Spleen (tissue), 11 donors: Measurements from ENCODE around the gene APBA3. TPM values are rescaled to one million over a fixed set of nuclear protein-coding genes. Genes with fewer than 3 reads are reported as not detected.

Experiments
- DNase-seq: peaks from one replicate; pipeline ENCODE4 v3.0.0-alpha.2; 2020
- H3K27ac ChIP-seq, 8 donors: fragments of 200-600 bp; sonication (generic) in 7 of 8; 1 replicate in 4 of 8; 2 replicates in 4 of 8; pipeline versions ENCODE4 v1.5.0 to v1.8.0; 2016 to 2021; ENCODE audit warnings: inconsistent platforms in 4 of 8, mild to moderate bottlenecking in 4 of 8, moderate library complexity in 1 of 8
- H3K27me3 ChIP-seq, 7 donors: fragments of 200-600 bp; sonication (generic) in 6 of 7; replicated peaks in 1 of 7; 1 replicate in 4 of 7; 2 replicates in 3 of 7; pipeline versions ENCODE4 v1.5.0 to v1.8.0; 2016 to 2021; ENCODE audit warnings: inconsistent platforms in 3 of 7, mild to moderate bottlenecking in 1 of 7
- H3K36me3 ChIP-seq, 6 donors: fragments of 200-600 bp; sonication (generic) in 5 of 6; 1 replicate in 4 of 6; 2 replicates in 2 of 6; pipeline versions ENCODE4 v1.5.0 to v1.8.0; 2016 to 2021; ENCODE audit warnings: inconsistent platforms in 2 of 6
- H3K4me1 ChIP-seq, 6 donors: fragments of 200-600 bp; sonication (generic) in 5 of 6; 1 replicate in 3 of 6; 2 replicates in 3 of 6; pipeline versions ENCODE4 v1.5.0 to v1.8.0; 2016 to 2021; ENCODE audit warnings: inconsistent platforms in 3 of 6
- H3K4me3 ChIP-seq, 8 donors: fragments of 200-600 bp; sonication (generic) in 7 of 8; 1 replicate in 4 of 8; 2 replicates in 4 of 8; pipeline versions ENCODE4 v1.5.0 to v1.8.0; 2016 to 2021; ENCODE audit warnings: inconsistent platforms in 4 of 8, mild to moderate bottlenecking in 4 of 8, moderate library complexity in 2 of 8
- H3K9me3 ChIP-seq, 8 donors: fragments of 200-600 bp; sonication (generic) in 7 of 8; 1 replicate in 4 of 8; 2 replicates in 4 of 8; pipeline versions ENCODE4 v1.5.0 to v1.8.0; 2016 to 2021; ENCODE audit warnings: inconsistent platforms in 4 of 8
- POLR2A ChIP-seq, 3 donors: fragments of 450-650 bp; IDR thresholded peaks; one replicate each; pipeline ENCODE4 v1.5.1; 2017; ENCODE audit warnings: antibody characterized with exemption in 3 of 3, mild to moderate bottlenecking in 1 of 3
- POLR2AphosphoS5 ChIP-seq, 3 donors: sonication (generic); formaldehyde crosslinking; IDR thresholded peaks; one replicate each; pipeline ENCODE4 v1.5.1; 2017; ENCODE audit warnings: antibody characterized with exemption in 3 of 3
- WGBS, 5 donors: extraction: QIAGEN DNeasy Blood & Tissue Kit in 3 of 5; methylation state at CpG; one replicate each; pipeline versions ENCODE4 v1.1.5 to v1.1.7; 2013 to 2018; 5-methylcytosine and 5-hydroxymethylcytosine counted together
- intact Hi-C: fragments of 100-400 bp; cut with DNase I; formaldehyde crosslinking; loops from one replicate; pipeline ENCODE4 v1.15.0; 2023; ENCODE audit warnings: low total_unique reads
- polyA plus RNA-seq, 3 donors: library from polyadenylated mRNA; stranded (reverse); fragments of 200-250 nt; gene quantifications; one replicate each; pipeline ENCODE4 v1.2.1, GENCODE V29; 2013
- total RNA-seq, 7 donors: library from RNA; depleted of rRNA in 3 of 7; stranded (reverse); fragments of >200 nt in 3 of 7; fragmentation: NEBNext Ultra II Directional in 4 of 7; extraction: Animal tissue kit (Norgen Biotek cat#: 25700) in 4 of 7; gene quantifications; one replicate each; pipeline versions ENCODE4 v1.1.0 to v1.2.1, GENCODE V29; 2016 to 2021
- TF ChIP-seq, protein P1 (sequence below), 11 experiments: fragments of 200-600 bp in 7 of 11; fragments of 450-650 bp in 4 of 11; sonication (generic) in 4 of 11; IDR thresholded peaks in 8 of 11; conservative IDR thresholded peaks in 3 of 11; 1 replicate in 7 of 11; 2 replicates in 4 of 11; pipeline versions ENCODE4 v1.4.0 to v1.8.0; 2016 to 2021; ENCODE audit warnings: antibody characterized with exemption in 11 of 11, inconsistent platforms in 4 of 11, mild to moderate bottlenecking in 1 of 11
- donor health status: healthy with polysubstance abuse.
- donor health status: DM: no; HTN: no; CAD: no; lungs with moderate emphysema.
- donor health status: DM: no; HTN: no; CAD: no.
- donor health status: Bipolar disorder and iron deficiency.
- donor health status: healthy.
- donor health status: DM: no; HTN: no; CAD: no.
- donor health status: DM: yes; HTN: yes; CAD: no.

Gene APBA3
- total and polyA plus RNA-seq, 10 donors: 17.1 to 37.1 (median 31.9) TPM

GRCh38 chr19:3748965-3749364 lies 12.5 kb downstream of the APBA3 start:
- 87 to 91% (median 88%) methylated on average over 8 of the region's 8 CpGs for WGBS, 5 donors
- Histone ChIP-seq H3K36me3 (peaks cover 3 to 51% (median 47%) of the 10 kb centered on the region in 6 donors), H3K27ac (no peak overlapping the region), H3K4me1 (no peaks in the 10 kb centered on the region), H3K9me3 (peaks cover 0 to 4% (median 0%) of the 10 kb centered on the region in 8 donors), H3K27me3 (peaks cover 0 to 8% (median 0%) of the 10 kb centered on the region in 7 donors), H3K4me3 (no peak overlapping the region)
- no peak for TF ChIP-seq POLR2AphosphoS5 (IDR thresholded peaks at IDR 0.05)
- TF ChIP-seq, protein P1, sequence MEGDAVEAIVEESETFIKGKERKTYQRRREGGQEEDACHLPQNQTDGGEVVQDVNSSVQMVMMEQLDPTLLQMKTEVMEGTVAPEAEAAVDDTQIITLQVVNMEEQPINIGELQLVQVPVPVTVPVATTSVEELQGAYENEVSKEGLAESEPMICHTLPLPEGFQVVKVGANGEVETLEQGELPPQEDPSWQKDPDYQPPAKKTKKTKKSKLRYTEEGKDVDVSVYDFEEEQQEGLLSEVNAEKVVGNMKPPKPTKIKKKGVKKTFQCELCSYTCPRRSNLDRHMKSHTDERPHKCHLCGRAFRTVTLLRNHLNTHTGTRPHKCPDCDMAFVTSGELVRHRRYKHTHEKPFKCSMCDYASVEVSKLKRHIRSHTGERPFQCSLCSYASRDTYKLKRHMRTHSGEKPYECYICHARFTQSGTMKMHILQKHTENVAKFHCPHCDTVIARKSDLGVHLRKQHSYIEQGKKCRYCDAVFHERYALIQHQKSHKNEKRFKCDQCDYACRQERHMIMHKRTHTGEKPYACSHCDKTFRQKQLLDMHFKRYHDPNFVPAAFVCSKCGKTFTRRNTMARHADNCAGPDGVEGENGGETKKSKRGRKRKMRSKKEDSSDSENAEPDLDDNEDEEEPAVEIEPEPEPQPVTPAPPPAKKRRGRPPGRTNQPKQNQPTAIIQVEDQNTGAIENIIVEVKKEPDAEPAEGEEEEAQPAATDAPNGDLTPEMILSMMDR (IDR thresholded peaks at IDR 0.05 in 8 of 11, conservative IDR thresholded peaks at IDR 0.05 in 3 of 11): no peak
- no peak for TF ChIP-seq POLR2A (IDR thresholded peaks at IDR 0.05)
- intact Hi-C loops: no loop called here
- no peak for DNase-seq

DNA sequence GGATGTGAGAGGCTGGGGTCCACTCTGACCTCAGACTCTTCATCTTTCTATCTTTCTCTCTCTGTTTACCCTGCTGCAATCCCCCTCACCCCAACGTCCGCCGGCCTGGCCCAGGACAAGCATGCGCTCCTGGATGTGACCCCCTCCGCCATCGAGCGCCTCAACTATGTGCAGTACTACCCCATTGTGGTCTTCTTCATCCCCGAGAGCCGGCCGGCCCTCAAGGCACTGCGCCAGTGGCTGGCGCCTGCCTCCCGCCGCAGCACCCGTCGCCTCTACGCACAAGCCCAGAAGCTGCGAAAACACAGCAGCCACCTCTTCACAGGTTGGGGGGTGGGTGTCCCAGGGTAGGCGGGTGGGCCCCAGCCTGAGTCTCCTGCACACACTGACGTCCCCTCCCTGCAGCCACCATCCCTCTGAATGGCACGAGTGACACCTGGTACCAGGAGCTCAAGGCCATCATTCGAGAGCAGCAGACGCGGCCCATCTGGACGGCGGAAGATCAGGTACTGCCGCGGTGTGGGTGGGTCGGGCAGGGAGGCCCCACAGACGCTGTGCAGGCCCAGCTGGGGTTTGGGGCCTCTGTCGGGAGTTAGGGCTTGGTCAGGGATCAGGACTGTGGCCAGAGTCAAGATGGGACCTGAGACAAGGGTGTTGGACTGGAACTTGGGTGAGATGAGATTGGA lies 15.0 kb downstream of the APBA3 start:
- TF ChIP-seq POLR2AphosphoS5 (IDR thresholded peaks at IDR 0.05): peak in 1 of 3 donors; percentile 40
- TF ChIP-seq, protein P1 (IDR thresholded peaks at IDR 0.05 in 8 of 11, conservative IDR thresholded peaks at IDR 0.05 in 3 of 11): no peak
- no peak for TF ChIP-seq POLR2A (IDR thresholded peaks at IDR 0.05)
- 77 to 82% (median 79%) methylated on average over 29 to 31 of the region's 31 CpGs for WGBS, 5 donors

DNA sequence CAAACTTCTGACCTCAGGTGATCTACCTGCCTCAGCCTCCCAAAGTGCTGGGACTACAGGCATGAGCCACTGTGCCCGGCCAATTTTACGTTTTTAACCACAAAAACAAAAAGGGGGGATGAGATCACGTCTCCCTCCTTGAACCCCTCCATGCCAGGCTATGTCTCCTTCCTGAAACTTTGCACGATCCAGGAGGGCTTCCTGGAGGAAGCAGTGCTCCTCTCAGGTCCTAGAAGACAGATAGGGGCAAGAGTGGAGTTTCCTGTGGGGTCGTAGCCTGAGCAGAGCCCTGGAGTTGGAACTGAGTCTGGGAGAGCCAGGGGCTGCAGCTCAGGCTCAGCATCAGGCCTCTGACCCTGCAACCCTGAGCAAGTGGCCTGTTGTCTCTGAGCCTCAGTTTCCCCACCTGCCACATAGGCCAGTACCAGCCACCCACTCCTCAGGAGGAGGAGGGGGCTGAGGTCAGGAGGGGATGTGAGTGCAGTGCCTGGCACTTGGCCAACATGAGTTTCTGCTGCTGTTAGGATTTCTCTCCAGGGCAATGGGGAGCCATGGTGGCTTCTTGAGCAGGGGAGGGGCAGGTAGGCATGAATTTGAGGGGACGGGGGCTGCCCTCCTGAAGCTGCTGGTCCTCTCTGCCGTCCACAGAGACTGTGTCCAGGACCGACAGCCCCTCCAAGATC lies 16.0 kb downstream of the APBA3 start:
- Histone ChIP-seq H3K27ac (no peak overlapping the region), H3K4me1 (no peaks in the 10 kb centered on the region), H3K9me3 (peaks cover 0 to 8% (median 0%) of the 10 kb centered on the region in 8 donors), H3K27me3 (peaks cover 0 to 8% (median 0%) of the 10 kb centered on the region in 7 donors), H3K4me3 (no peak overlapping the region), H3K36me3 (peaks cover 0 to 16% (median 12%) of the 10 kb centered on the region in 6 donors)
- DNase-seq: no peak
- WGBS, 5 donors: 45 to 73% (median 63%) methylated on average over 6 to 8 of the region's 8 CpGs
- intact Hi-C loops: no loop called here
- TF ChIP-seq, protein P1 (IDR thresholded peaks at IDR 0.05 in 8 of 11, conservative IDR thresholded peaks at IDR 0.05 in 3 of 11): no peak
- TF ChIP-seq POLR2AphosphoS5 (IDR thresholded peaks at IDR 0.05) (no peak), POLR2A (IDR thresholded peaks at IDR 0.05) (no peak)

More for the DNA sequence above, 15.0 kb downstream of the APBA3 start:
- peaks cover 0 to 26% (median 23%) of the 10 kb centered on the region in 6 donors for H3K36me3 ChIP-seq
- no peak overlapping the region for H3K27ac ChIP-seq
- DNase-seq: no peak
- intact Hi-C loops: no loop called here
- H3K4me1 ChIP-seq: no peaks in the 10 kb centered on the region
- H3K4me3 ChIP-seq: no peak overlapping the region
- H3K9me3 ChIP-seq: peaks cover 0 to 8% (median 0%) of the 10 kb centered on the region in 8 donors
- peaks cover 0 to 8% (median 0%) of the 10 kb centered on the region in 7 donors for H3K27me3 ChIP-seq

- H3K9me3 ChIP-seq: peaks cover 0 to 3% (median 0%) of the 10 kb centered on the region in 8 donors
- H3K4me3 ChIP-seq: no peak overlapping the region
- H3K27me3 ChIP-seq: peaks cover 0 to 8% (median 0%) of the 10 kb centered on the region in 7 donors
- no peaks in the 10 kb centered on the region for H3K4me1 ChIP-seq
- TF ChIP-seq POLR2A (IDR thresholded peaks at IDR 0.05) (no peak), POLR2AphosphoS5 (IDR thresholded peaks at IDR 0.05) (no peak)
- TF ChIP-seq, protein P1 (IDR thresholded peaks at IDR 0.05 in 8 of 11, conservative IDR thresholded peaks at IDR 0.05 in 3 of 11): no peak
- no peaks in the 10 kb centered on the region for H3K36me3 ChIP-seq
- intact Hi-C loops: no loop called here
- H3K27ac ChIP-seq: no peak overlapping the region
- 86 to 96% (median 89%) methylated on average over 2 of the region's 2 CpGs for WGBS, 5 donors
- no peak for DNase-seq
These were observed 18.0 kb downstream of the APBA3 start for GRCh38 chr19:3743486-3743885.
